OCI-LY3 (cell line): Measurements from ENCODE around the gene MDFI.

Experiments used
- CTCF ChIP-seq: fragments of 200-600, 300-600 bp; sonication (generic); IDR thresholded peaks from 2 replicates; pipeline ENCODE4 v1.5.1; 2014; ENCODE audit warnings: antibody characterized with exemption, low read length, low read depth
- EZH2phosphoT487 ChIP-seq: fragments of 200-600 bp; shearing (Covaris generic); IDR thresholded peaks from 2 replicates; pipeline ENCODE4 v1.6.1; 2018; ENCODE audit warnings: antibody characterized with exemption, mixed run types, low read depth

GRCh38 chr6:41693281-41694240 lies 55.3 kb downstream of the MDFI start:
- TF ChIP-seq CTCF (no peak), EZH2phosphoT487 (no peak)
